CD14-positive monocyte (primary cell): ENCODE measurements around the gene LY86. TPM values are rescaled to one million over a fixed set of nuclear protein-coding genes. Genes with fewer than 3 reads are reported as not detected.

ENCODE experiments used
- DNase-seq, 3 donors: peaks; one replicate each; pipeline ENCODE4 v3.0.0-alpha.2; 2011 to 2022
- H2AFZ ChIP-seq: 2 replicates; pipeline ENCODE4 v1.6.0; 2012; ENCODE audit warnings: mild to moderate bottlenecking, low read depth, low read length, inconsistent platforms; ENCODE audit not compliant: insufficient read depth, poor library complexity, severe bottlenecking
- H3K27ac ChIP-seq, 2 donors: 1 replicate in 1 of 2; 2 replicates in 1 of 2; pipeline ENCODE4 v1.5.1; 2012 to 2013; ENCODE audit warnings: low read length in 2 of 2, control low read depth in 1 of 2, inconsistent platforms in 1 of 2, low read depth in 1 of 2, mild to moderate bottlenecking in 1 of 2
- H3K27me3 ChIP-seq, 2 donors: one replicate each; pipeline versions ENCODE4 v1.6.0 to v1.6.1; 2011 to 2013; ENCODE audit warnings: low read length in 2 of 2; ENCODE audit not compliant: control insufficient read depth in 2 of 2, insufficient read depth in 2 of 2
- H3K36me3 ChIP-seq, 2 donors: replicated peaks in 1 of 2; 1 replicate in 1 of 2; 2 replicates in 1 of 2; pipeline versions ENCODE4 v1.5.1 to v1.6.1; 2012 to 2013; ENCODE audit warnings: low read length in 2 of 2, control low read depth in 1 of 2, inconsistent platforms in 1 of 2, mild to moderate bottlenecking in 1 of 2; ENCODE audit not compliant: insufficient read depth in 2 of 2, control insufficient read depth in 1 of 2
- H3K4me1 ChIP-seq, 2 donors: 1 replicate in 1 of 2; 2 replicates in 1 of 2; pipeline versions ENCODE4 v1.5.1 to v1.6.1; 2012 to 2013; ENCODE audit warnings: low read length in 2 of 2, control low read depth in 1 of 2, inconsistent platforms in 1 of 2, mild to moderate bottlenecking in 1 of 2, moderate library complexity in 1 of 2; ENCODE audit not compliant: insufficient read depth in 2 of 2, control insufficient read depth in 1 of 2
- H3K4me2 ChIP-seq: replicated peaks from 2 replicates; pipeline ENCODE3; 2012; ENCODE audit warnings: low read length, moderate library complexity, mild to moderate bottlenecking; ENCODE audit not compliant: poor library complexity, severe bottlenecking; ENCODE audit errors: extremely low read depth
- H3K4me3 ChIP-seq, 3 experiments: fragments of 200-600 bp in 1 of 3; sonication (generic) in 1 of 3; replicated peaks in 1 of 3; 1 replicate in 2 of 3; 2 replicates in 1 of 3; pipeline ENCODE4 v1.5.1; 2011 to 2013; ENCODE audit warnings: low read length in 3 of 3, mild to moderate bottlenecking in 3 of 3, control low read depth in 2 of 3, low read depth in 2 of 3, inconsistent platforms in 1 of 3, moderate library complexity in 1 of 3
- H3K79me2 ChIP-seq: 2 replicates; pipeline ENCODE4 v1.6.0; 2012; ENCODE audit warnings: mild to moderate bottlenecking, control low read depth, inconsistent platforms, low read length, moderate library complexity; ENCODE audit not compliant: insufficient read depth
- H3K9ac ChIP-seq: 2 replicates; pipeline ENCODE4 v1.6.0; 2017; ENCODE audit warnings: low read length, mild to moderate bottlenecking; ENCODE audit not compliant: insufficient read depth, poor library complexity, severe bottlenecking
- H3K9me3 ChIP-seq, 2 donors: replicated peaks in 1 of 2; 1 replicate in 1 of 2; 2 replicates in 1 of 2; pipeline versions ENCODE4 v1.5.1 to v1.6.1; 2012 to 2013; ENCODE audit warnings: low read length in 2 of 2, control low read depth in 1 of 2; ENCODE audit not compliant: control insufficient read depth in 1 of 2, insufficient read depth in 1 of 2
- H4K20me1 ChIP-seq: 2 replicates; pipeline ENCODE4 v1.6.0; 2012; ENCODE audit warnings: mild to moderate bottlenecking, low read length, control low read depth, moderate library complexity; ENCODE audit not compliant: insufficient read depth
- H3K27ac Mint-ChIP-seq, 7 donors: one replicate each; pipeline ENCODE4 v1.8.0; 2020; ENCODE audit warnings: mild to moderate bottlenecking in 7 of 7, mixed read lengths in 7 of 7, moderate library complexity in 6 of 7, inconsistent platforms in 2 of 7
- H3K27me3 Mint-ChIP-seq, 3 donors: one replicate each; pipeline ENCODE4 v1.8.0; 2021 to 2022; ENCODE audit warnings: low read depth in 3 of 3, mild to moderate bottlenecking in 3 of 3, mixed read lengths in 3 of 3, moderate library complexity in 3 of 3, inconsistent platforms in 1 of 3
- H3K36me3 Mint-ChIP-seq, 2 donors: one replicate each; pipeline ENCODE4 v1.8.0; 2020; ENCODE audit warnings: mixed read lengths in 2 of 2, inconsistent platforms in 1 of 2, mild to moderate bottlenecking in 1 of 2
- H3K4me1 Mint-ChIP-seq: one replicate; pipeline ENCODE4 v1.8.0; 2020; ENCODE audit warnings: mild to moderate bottlenecking, mixed read lengths
- H3K4me3 Mint-ChIP-seq, 2 donors: one replicate each; pipeline ENCODE4 v1.8.0; 2020; ENCODE audit warnings: mild to moderate bottlenecking in 2 of 2, mixed read lengths in 2 of 2, moderate library complexity in 1 of 2
- H3K9me3 Mint-ChIP-seq, 7 donors: one replicate each; pipeline ENCODE4 v1.8.0; 2020 to 2022; ENCODE audit warnings: mixed read lengths in 7 of 7, mild to moderate bottlenecking in 6 of 7, moderate library complexity in 6 of 7, inconsistent platforms in 2 of 7
- WGBS: methylation state at CpG from one replicate; pipeline ENCODE4 v1.1.5; 2013; ENCODE audit warnings: missing lambda C conversion rate; ENCODE audit not compliant: insufficient coverage; 5-methylcytosine and 5-hydroxymethylcytosine counted together
- intact Hi-C, 2 donors: fragments of 100-400 bp; cut with micrococcal nuclease; formaldehyde crosslinking; loops; one replicate each; pipeline versions ENCODE4 v1.15.0 to v1.15.1; 2023
- polyA plus RNA-seq, 3 donors: library from polyadenylated mRNA; depleted of rRNA in 1 of 3; unstranded in 2 of 3; stranded (reverse) in 1 of 3; fragments of 300-500 nt in 2 of 3; fragments of >200 nt in 1 of 3; fragmentation: Illumina TruSeq in 2 of 3; gene quantifications; 1 replicate in 2 of 3; 2 replicates in 1 of 3; pipeline ENCODE4 v1.2.3, GENCODE V29; 2012 to 2021
- TF ChIP-seq, protein P1 (sequence below): fragments of 200-600 bp; IDR thresholded peaks from one replicate; pipeline ENCODE4 v1.8.0; 2022; ENCODE audit warnings: antibody characterized with exemption, mild to moderate bottlenecking

Gene LY86
- polyA plus RNA-seq, 3 donors = 166 to 609 (median 454) TPM

DNA sequence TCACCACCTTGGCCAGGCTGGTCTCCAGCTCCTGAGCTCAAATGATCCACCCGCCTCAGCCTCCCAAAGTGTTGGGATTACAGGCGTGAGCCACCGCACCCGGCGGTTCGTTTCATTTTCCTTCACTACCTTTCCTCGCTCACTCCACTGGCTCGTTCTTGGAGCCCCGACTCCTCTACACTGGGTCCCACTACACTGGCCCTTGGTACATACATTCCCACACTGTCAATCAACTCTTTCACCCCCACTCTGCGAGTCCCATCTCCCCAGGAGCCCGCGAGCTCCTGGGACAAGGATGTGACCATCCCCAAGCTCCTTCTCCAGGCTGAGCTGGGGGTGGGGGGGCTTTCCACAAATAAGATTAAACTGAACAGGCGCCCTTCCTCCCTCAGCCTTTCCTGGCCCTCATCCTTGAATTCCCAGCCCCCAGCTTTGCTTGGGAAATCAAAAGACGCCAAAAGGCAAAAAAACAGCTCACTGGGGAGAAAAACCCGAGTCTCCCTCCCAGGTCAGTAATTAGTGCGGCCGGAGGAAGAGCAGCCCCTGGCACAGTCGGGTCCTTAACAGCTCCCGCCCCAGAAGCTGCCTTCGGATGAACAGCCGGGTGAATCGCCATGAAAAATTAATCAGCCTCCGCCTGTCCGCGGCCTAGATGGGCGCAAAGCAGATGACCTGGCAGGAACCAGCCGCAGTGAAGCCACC is 42.8 kb upstream of the LY86 start:
- Histone ChIP-seq H3K4me1 (peaks cover 13 to 14% of the 10 kb centered on the region in 2 donors), H3K4me3 (peak overlapping the region; percentile 44 to 75 (median 51)), H2AFZ (peak overlapping the region; percentile 84), H3K4me2 (peak overlapping the region; percentile 88), H3K27me3 (peaks cover 15 to 44% of the 10 kb centered on the region in 2 donors), H4K20me1 (no peaks in the 10 kb centered on the region), H3K36me3 (no peaks in the 10 kb centered on the region), H3K9me3 (peaks cover 0 to 5% of the 10 kb centered on the region in 2 donors), H3K9ac (peak overlapping the region; percentile 38), H3K79me2 (no peaks in the 10 kb centered on the region), H3K27ac (no peak overlapping the region)
- TF ChIP-seq, protein P1, sequence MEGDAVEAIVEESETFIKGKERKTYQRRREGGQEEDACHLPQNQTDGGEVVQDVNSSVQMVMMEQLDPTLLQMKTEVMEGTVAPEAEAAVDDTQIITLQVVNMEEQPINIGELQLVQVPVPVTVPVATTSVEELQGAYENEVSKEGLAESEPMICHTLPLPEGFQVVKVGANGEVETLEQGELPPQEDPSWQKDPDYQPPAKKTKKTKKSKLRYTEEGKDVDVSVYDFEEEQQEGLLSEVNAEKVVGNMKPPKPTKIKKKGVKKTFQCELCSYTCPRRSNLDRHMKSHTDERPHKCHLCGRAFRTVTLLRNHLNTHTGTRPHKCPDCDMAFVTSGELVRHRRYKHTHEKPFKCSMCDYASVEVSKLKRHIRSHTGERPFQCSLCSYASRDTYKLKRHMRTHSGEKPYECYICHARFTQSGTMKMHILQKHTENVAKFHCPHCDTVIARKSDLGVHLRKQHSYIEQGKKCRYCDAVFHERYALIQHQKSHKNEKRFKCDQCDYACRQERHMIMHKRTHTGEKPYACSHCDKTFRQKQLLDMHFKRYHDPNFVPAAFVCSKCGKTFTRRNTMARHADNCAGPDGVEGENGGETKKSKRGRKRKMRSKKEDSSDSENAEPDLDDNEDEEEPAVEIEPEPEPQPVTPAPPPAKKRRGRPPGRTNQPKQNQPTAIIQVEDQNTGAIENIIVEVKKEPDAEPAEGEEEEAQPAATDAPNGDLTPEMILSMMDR = no peak
- Mint-ChIP-seq H3K4me1 (peaks cover 16% of the 10 kb centered on the region), H3K4me3 (peak overlapping the region; percentile 82 to 94), H3K9me3 (peaks cover 0 to 15% (median 12%) of the 10 kb centered on the region in 7 donors), H3K27ac (no peak overlapping the region), H3K36me3 (peaks cover 0 to 7% of the 10 kb centered on the region in 2 donors), H3K27me3 (peaks cover 37 to 48% (median 46%) of the 10 kb centered on the region in 3 donors)
- WGBS = 35% methylated on average over 23 of the region's 27 CpGs
- intact Hi-C loops = loop anchor here (5.0 to 10.0 kb wide), 4 partner anchors 488 to 1398 kb away; no protein-coding TSS in a partner anchor
- DNase-seq = no peak

DNA sequence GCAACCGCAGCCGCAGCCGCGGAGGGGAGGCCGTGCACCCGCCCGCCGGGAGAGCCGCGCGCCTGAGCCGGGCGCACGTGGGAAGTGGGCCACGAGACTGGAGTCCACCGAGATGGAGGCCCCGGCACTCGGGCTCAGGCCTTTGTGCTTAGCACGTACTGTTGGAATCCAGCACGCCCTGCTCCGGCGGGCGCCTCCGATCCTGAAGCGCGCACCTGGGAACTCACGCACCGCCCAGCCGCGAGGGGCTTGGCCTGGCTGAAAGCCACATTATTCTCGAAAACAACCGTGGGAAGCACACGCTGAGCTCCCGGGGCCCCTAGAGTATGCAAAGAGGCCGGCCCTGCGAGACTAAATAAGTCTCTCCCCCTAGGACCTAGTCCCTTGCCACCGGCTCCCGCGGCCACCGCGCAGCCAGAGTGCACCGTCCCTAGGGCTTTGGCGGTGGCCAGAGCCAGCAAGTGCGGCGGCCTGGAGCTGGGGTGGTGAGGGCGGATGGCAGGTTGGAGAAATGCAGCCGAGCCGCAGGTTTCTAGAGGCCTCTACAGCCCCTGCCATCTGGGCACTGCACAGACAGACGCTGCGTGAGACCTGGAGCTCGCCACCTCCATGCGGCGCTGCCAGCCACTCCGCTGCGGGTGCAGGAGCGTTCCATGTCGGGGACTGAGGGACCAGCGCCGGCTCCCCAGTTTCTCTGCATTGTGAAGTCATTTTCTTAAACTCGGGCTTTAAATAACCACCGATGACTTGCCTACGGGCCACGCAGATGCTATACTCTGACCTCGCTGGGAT is 42.0 kb upstream of the LY86 start:
- peaks cover 0 to 7% of the 10 kb centered on the region in 2 donors for H3K36me3 Mint-ChIP-seq
- peak overlapping the region in 4 of 7 donors; percentile 24 to 73 (median 30) for H3K27ac Mint-ChIP-seq
- Histone ChIP-seq H3K9ac (peak overlapping the region; percentile 38), H3K79me2 (no peaks in the 10 kb centered on the region), H3K27ac (no peak overlapping the region), H2AFZ (peak overlapping the region; percentile 84), H4K20me1 (no peaks in the 10 kb centered on the region), H3K27me3 (peaks cover 13 to 42% of the 10 kb centered on the region in 2 donors), H3K4me2 (peak overlapping the region; percentile 88), H3K36me3 (no peaks in the 10 kb centered on the region), H3K4me3 (peak overlapping the region; percentile 44 to 75 (median 51)), H3K4me1 (peaks cover 13 to 14% of the 10 kb centered on the region in 2 donors), H3K9me3 (peaks cover 0 to 5% of the 10 kb centered on the region in 2 donors)
- peaks cover 0 to 15% (median 12%) of the 10 kb centered on the region in 7 donors for H3K9me3 Mint-ChIP-seq
- intact Hi-C loops = loop anchor here (5.0 to 10.0 kb wide), 4 partner anchors 489 to 1399 kb away; no protein-coding TSS in a partner anchor
- TF ChIP-seq, protein P1 = no peak
- DNase-seq = peak; percentile 26 to 62 (median 29)
- H3K27me3 Mint-ChIP-seq = peaks cover 34 to 44% (median 43%) of the 10 kb centered on the region in 3 donors
- peak overlapping the region; percentile 82 to 94 for H3K4me3 Mint-ChIP-seq
- under 1% methylated on average over 61 of the region's 64 CpGs for WGBS
- peaks cover 16% of the 10 kb centered on the region for H3K4me1 Mint-ChIP-seq
